ENCODE data around the gene STARD13. TPM values are rescaled to one million over a fixed set of nuclear protein-coding genes. Genes with fewer than 3 reads are reported as not detected.

Gene STARD13
- polyA plus RNA-seq, 4 donors, result 23.3 to 24.1 (median 23.7) TPM

DNA sequence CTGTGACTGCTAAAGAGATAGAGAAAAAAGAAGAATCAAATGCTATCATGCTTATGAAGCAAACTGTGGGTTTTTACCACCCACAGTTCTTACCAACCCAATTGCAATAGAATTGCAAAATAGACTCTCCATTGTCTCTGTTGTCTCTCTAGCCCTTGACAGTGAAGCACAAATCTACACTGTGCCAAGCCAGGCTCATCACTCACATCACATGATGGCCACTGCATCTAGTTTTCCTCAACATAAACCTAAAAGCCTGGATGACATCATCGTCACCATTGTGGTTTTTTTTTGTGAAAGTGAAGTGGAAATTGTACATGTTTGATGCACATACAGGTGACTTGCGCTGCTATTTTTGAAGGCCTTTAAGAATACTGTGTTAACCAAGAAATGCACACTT is 213.3 kb downstream of the STARD13 start:
- DNase-seq (ENCODE audit: low read depth in 4 of 4, low spot score in 3 of 4), result no peak

DNA sequence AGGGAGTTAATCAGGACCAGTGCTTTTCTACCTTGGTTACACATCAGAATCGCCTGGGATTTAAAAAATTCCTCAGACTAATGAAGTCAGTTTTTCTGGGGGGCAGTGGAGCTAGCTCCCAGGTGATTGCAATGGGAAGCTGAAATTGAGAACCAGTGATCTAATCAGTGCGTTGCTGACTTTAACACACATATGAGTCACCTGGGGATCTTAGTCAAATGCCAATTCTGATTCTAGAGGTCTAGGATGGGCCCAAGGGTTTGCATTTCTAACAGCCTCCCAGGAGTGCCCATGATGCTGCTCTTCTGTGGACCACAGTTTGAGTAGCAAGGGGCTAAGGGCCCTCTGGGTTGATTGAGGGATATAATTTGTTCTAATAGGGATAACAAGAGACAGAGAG is 214.8 kb downstream of the STARD13 start:
- DNase-seq (ENCODE audit: low read depth in 4 of 4, low spot score in 3 of 4), result no peak

- no peak for DNase-seq (ENCODE audit: low read depth in 4 of 4, low spot score in 3 of 4)
Measured at GRCh38 chr13:33069365-33069764, 216.2 kb downstream of the STARD13 start.

GRCh38 chr13:33066329-33066728 is 219.2 kb downstream of the STARD13 start:
- no peak for DNase-seq (ENCODE audit: low read depth in 4 of 4, low spot score in 3 of 4)

DNA sequence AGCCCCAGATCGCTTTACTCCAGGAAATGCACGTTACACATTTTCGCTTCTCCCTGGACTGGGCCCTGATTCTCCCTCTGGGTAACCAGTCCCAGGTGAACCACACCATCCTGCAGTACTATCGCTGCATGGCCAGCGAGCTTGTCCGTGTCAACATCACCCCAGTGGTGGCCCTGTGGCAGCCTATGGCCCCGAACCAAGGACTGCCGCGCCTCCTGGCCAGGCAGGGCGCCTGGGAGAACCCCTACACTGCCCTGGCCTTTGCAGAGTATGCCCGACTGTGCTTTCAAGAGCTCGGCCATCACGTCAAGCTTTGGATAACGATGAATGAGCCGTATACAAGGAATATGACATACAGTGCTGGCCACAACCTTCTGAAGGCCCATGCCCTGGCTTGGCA is 224.7 kb downstream of the STARD13 start:
- no peak for DNase-seq (ENCODE audit: low read depth in 4 of 4, low spot score in 3 of 4)

- DNase-seq (ENCODE audit: low read depth in 4 of 4, low spot score in 3 of 4), result peak in 1 of 4 donors; percentile 25
Measured at GRCh38 chr13:33058776-33059327, 226.7 kb downstream of the STARD13 start.

DNA sequence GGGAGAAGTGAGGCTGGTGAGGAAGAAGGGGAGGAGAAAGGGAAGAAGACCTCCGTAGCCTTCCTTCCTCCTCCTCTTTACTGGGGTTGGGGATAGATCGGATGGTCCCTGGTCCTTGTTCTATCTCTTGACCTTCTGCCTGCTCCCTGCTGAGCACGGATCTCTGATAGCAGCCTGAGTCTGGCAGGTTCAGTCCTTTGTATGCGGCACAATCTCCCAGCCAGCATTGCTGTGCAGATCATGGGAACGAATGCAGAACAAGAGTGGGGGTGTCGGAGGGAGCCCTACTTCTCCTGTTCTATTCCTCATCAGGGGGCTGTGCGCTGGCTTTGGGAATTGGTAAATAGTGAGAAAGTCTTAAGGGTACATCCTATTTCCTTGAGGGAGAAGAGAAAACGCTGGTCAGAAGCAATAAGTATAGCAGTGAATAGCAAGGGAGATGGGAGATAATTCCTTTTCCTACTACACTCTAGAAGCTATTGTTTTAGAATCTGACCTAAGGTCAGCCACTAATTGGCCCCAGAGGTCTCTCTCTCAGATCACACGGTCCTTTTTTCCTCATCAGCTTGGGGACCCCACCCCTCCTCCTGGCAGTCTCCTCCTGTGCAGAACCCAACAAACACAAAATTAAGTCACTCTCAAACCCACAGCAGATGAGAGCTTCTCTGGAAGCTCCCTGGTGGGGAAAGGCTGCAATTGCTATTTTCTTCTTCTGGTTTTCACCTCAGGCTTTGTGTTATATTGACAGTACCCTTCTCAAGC is 228.4 kb downstream of the STARD13 start:
- no peak for DNase-seq (ENCODE audit: low read depth in 4 of 4, low spot score in 3 of 4)

GRCh38 chr13:33053397-33054066 is 232.0 kb downstream of the STARD13 start:
- no peak for DNase-seq (ENCODE audit: low read depth in 4 of 4, low spot score in 3 of 4)
